Measurements from ENCODE around the gene TUT4. TPM values are rescaled to one million over a fixed set of nuclear protein-coding genes. Genes with fewer than 3 reads are reported as not detected.

The TUT4 gene
- total and polyA plus RNA-seq, 2 of the 4 experiments (the other 2 are of a cell fraction), result 10.9 to 40.0 TPM

DNA sequence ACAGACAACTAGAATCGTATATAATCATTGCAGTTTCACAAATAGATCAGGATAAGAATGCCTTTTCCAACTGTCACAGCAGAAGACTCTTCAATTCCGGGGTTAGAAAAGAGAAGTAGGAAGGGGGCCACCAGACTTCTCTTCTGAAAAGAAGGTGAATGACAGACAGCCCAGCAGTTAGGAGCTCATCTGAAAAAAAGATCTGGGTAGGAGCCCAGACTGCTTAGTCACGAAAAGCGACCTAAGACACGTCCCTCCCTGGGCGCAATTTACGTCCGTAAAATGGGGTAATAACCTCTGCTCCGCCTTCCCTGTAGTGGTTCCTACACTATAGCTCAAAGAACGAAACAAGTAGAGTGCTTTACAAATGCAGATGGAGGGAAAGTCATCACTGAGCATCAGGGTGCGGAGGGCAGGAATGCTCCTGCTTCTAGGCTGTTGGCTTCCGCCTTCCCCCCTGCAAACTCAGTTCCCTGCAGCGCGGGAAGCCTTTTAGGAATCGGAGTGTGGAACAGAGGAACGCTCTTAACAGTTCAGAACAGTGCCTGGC is 149.3 kb downstream of the TUT4 start (continued):
- TF ChIP-seq CEBPB (IDR thresholded peaks at IDR 0.05; ENCODE audit: low read depth, low read length) (peak; percentile 41; the same call in 1 of the 2 replicates), MAFK (IDR thresholded peaks at IDR 0.05; ENCODE audit: low read depth, low read length) (no peak)

DNA sequence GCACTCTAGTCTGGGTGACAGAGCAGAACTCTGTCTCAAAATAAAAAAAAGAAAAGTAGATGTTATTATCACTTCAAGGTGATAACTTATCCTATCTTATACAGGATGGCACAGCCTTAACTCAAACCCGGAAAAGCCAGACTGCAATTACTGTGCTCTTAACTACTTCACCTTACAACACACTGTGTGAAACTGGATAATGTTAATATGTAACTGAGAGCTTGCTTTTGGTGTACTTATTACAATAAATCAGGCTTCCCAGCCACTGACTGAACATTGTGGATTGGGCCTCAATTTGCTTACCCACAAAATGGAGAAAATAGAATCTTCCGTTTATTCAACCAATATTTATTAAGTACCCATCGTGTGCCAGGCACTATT is 150.0 kb downstream of the TUT4 start:
- no peak overlapping the region for H3K4me3 ChIP-seq (ENCODE audit: insufficient read depth, low read depth, low read length)
- TF ChIP-seq, protein P1, sequence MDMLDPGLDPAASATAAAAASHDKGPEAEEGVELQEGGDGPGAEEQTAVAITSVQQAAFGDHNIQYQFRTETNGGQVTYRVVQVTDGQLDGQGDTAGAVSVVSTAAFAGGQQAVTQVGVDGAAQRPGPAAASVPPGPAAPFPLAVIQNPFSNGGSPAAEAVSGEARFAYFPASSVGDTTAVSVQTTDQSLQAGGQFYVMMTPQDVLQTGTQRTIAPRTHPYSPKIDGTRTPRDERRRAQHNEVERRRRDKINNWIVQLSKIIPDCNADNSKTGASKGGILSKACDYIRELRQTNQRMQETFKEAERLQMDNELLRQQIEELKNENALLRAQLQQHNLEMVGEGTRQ (IDR thresholded peaks at IDR 0.05; ENCODE audit: low read depth, low read length), result no peak
- TF ChIP-seq FOS (IDR thresholded peaks at IDR 0.05; ENCODE audit: low read depth, low read length), result no peak
- TF ChIP-seq SMC3 (IDR thresholded peaks at IDR 0.05; ENCODE audit: low read depth, low read length), result no peak
- TF ChIP-seq MXI1 (IDR thresholded peaks at IDR 0.05; ENCODE audit: borderline replicate concordance, low read depth, low read length), result no peak
- TF ChIP-seq BHLHE40 (IDR thresholded peaks at IDR 0.05; ENCODE audit: low read depth, low read length), result no peak
- TF ChIP-seq, protein P2, sequence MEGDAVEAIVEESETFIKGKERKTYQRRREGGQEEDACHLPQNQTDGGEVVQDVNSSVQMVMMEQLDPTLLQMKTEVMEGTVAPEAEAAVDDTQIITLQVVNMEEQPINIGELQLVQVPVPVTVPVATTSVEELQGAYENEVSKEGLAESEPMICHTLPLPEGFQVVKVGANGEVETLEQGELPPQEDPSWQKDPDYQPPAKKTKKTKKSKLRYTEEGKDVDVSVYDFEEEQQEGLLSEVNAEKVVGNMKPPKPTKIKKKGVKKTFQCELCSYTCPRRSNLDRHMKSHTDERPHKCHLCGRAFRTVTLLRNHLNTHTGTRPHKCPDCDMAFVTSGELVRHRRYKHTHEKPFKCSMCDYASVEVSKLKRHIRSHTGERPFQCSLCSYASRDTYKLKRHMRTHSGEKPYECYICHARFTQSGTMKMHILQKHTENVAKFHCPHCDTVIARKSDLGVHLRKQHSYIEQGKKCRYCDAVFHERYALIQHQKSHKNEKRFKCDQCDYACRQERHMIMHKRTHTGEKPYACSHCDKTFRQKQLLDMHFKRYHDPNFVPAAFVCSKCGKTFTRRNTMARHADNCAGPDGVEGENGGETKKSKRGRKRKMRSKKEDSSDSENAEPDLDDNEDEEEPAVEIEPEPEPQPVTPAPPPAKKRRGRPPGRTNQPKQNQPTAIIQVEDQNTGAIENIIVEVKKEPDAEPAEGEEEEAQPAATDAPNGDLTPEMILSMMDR (conservative IDR thresholded peaks at IDR 0.05; ENCODE audit: low read depth, low read length), result no peak
- TF ChIP-seq RAD21 (IDR thresholded peaks at IDR 0.05; ENCODE audit: low read length), result no peak
- TF ChIP-seq RFX5 (IDR thresholded peaks at IDR 0.05; ENCODE audit: low read depth, low read length), result no peak
- TF ChIP-seq, protein P3, sequence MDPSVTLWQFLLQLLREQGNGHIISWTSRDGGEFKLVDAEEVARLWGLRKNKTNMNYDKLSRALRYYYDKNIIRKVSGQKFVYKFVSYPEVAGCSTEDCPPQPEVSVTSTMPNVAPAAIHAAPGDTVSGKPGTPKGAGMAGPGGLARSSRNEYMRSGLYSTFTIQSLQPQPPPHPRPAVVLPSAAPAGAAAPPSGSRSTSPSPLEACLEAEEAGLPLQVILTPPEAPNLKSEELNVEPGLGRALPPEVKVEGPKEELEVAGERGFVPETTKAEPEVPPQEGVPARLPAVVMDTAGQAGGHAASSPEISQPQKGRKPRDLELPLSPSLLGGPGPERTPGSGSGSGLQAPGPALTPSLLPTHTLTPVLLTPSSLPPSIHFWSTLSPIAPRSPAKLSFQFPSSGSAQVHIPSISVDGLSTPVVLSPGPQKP (IDR thresholded peaks at IDR 0.05; ENCODE audit: borderline replicate concordance, low read depth, low read length), result no peak
- no peak for TF ChIP-seq RCOR1 (IDR thresholded peaks at IDR 0.05; ENCODE audit: insufficient replicate concordance, low read length)
- no peak for TF ChIP-seq MAZ (IDR thresholded peaks at IDR 0.05; ENCODE audit: borderline replicate concordance, low read depth, low read length)
- TF ChIP-seq MAFK (IDR thresholded peaks at IDR 0.05; ENCODE audit: low read depth, low read length), result no peak

More for the DNA sequence above, 150.0 kb downstream of the TUT4 start:
- H2BK120ac ChIP-seq (ENCODE audit: low read depth, low read length), result no peak overlapping the region
- whole genome bisulfite sequencing, 2 experiments (ENCODE audit: extremely low coverage in 2 of 2, insufficient read length in 1 of 2), result no CpG with 5 or more reads among the region's 3 CpGs
- H2AFZ ChIP-seq (replicated peaks; ENCODE audit: low read length, poor library complexity), result no peak overlapping the region
- H3K18ac ChIP-seq (ENCODE audit: low read depth, low read length), result no peak overlapping the region
- H3K56ac ChIP-seq (ENCODE audit: extremely low read depth, insufficient read depth, low read length), result no peak overlapping the region
- H4K91ac ChIP-seq (ENCODE audit: insufficient read depth, low read depth, low read length), result no peak overlapping the region
- in situ Hi-C loops (cut with MboI; ENCODE audit: low sequenced_read_pairs), result loop anchor here (10.0 kb wide), 1 partner anchor 282 kb away; no protein-coding TSS in a partner anchor
- dilution Hi-C loops (cut with HindIII; ENCODE audit: low sequenced_read_pairs, unreplicated experiment), result no loop called here
- peaks cover 5 to 40% of the 10 kb centered on the region in 2 experiments for H3K79me1 ChIP-seq (ENCODE audit: low read depth in 1 of 2, low read length in 2 of 2)
- no peak overlapping the region for H4K5ac ChIP-seq (ENCODE audit: low read depth, low read length)
- H4K20me1 ChIP-seq (ENCODE audit: insufficient read depth, low read length), result no peaks in the 10 kb centered on the region
- 0 out of 2 replicates have a peak overlapping the region, but pooled peaks have one; percentile 38 for H3K23ac ChIP-seq (ENCODE audit: low read depth, low read length)
- intact Hi-C loops (cut with micrococcal nuclease), result no loop called here
- no peak overlapping the region for H2BK15ac ChIP-seq (ENCODE audit: low read depth, low read length)
- no peak overlapping the region for H3K27ac ChIP-seq (ENCODE audit: insufficient read depth, low read length)
- no peak overlapping the region for H2BK5ac ChIP-seq (ENCODE audit: low read depth, low read length, poor library complexity, severe bottlenecking)
- ATAC-seq (ENCODE audit: low read depth) (no peak), DNase-seq (no peak)
- peak overlapping the region in 1 of 2 experiments; percentile 40; a peak in 1 of 4 replicates for H4K8ac ChIP-seq (ENCODE audit: low read depth in 2 of 2, low read length in 2 of 2)
- no peak overlapping the region for H3K4ac ChIP-seq (ENCODE audit: low read depth, low read length)
- H2AK9ac ChIP-seq (replicated peaks; ENCODE audit: low read depth, low read length, poor library complexity), result no peak overlapping the region
- H2AK5ac ChIP-seq (ENCODE audit: low read depth, low read length), result no peak overlapping the region
- peak overlapping the region; percentile 94; the same call in 1 of the 2 replicates for H3K4me2 ChIP-seq (ENCODE audit: low read depth, low read length)
- ChIA-PET POLR2A (ENCODE audit: unreplicated experiment) (no interaction called here), CTCF (interaction anchor here (0.6 kb wide), 1 partner anchor 70 kb away, joined by 3 read pairs; no protein-coding TSS in a partner anchor)
- no peaks in the 10 kb centered on the region for H3K27me3 ChIP-seq (ENCODE audit: control insufficient read depth, insufficient read depth, low read length)
- H3K36me3 ChIP-seq (ENCODE audit: control insufficient read depth, insufficient read depth, low read length), result no peaks in the 10 kb centered on the region
- no peak overlapping the region for H2BK20ac ChIP-seq (ENCODE audit: low read depth, low read length)
- H3K14ac ChIP-seq (replicated peaks; ENCODE audit: low read depth, low read length), result no peak overlapping the region
- H3K9me3 ChIP-seq (ENCODE audit: control insufficient read depth, insufficient read depth, low read length), result no peaks in the 10 kb centered on the region
- H3K4me1 ChIP-seq (ENCODE audit: control insufficient read depth, insufficient read depth, low read length), result no peaks in the 10 kb centered on the region
- H3K9me1 ChIP-seq (ENCODE audit: insufficient read depth, low read length), result no peaks in the 10 kb centered on the region
- H3K9ac ChIP-seq (ENCODE audit: low read depth, low read length), result peak overlapping the region; percentile 36; the same call in 1 of the 2 replicates
- no TSS peak for BruUV-seq (replicated peaks)
